Measurements from ENCODE around the gene PLAC9.
"Not testable (repeated sequence)": the region's sequence is repeated elsewhere in the genome, so short reads cannot be mapped to it uniquely, and the experiment has no call there.

PLAC9 gene

DNA sequence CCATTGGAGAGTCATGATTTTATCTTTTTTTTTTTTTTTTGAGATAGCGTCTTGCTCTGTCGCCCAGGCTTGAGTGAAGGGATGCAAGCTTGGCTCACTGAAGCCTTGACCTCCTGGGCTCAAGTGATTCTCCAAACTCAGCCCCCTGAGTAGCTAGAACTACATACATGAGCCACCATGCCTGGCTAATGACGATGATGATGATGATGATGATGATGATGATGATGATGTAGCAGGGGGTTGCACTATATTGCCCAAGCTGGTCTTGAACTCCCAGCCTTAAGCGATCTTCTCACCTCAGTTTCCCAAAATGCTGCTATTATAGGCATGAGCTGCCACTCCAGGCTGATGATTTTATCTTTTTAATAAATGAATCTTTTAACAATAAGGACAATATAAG is 13.9 kb upstream of the PLAC9 start:
- 96% methylated on average over 3 of the region's 4 CpGs for WGBS
- H3K36me3 ChIP-seq (ENCODE audit: insufficient read depth, low read length): no peaks in the 10 kb centered on the region
- H3K4me3 ChIP-seq (ENCODE audit: low read length): no peak overlapping the region
- H3K4me1 ChIP-seq (ENCODE audit: insufficient read depth, low read length): no peaks in the 10 kb centered on the region
- H3K27ac ChIP-seq (ENCODE audit: low read depth, low read length): no peak overlapping the region
- H3K9ac ChIP-seq (ENCODE audit: low read depth, low read length): no peak overlapping the region
- no peaks in the 10 kb centered on the region for H3K9me3 ChIP-seq (ENCODE audit: insufficient read depth, low read depth, low read length)
- no peaks in the 10 kb centered on the region for H3K27me3 ChIP-seq (ENCODE audit: insufficient read depth, low read length)

DNA sequence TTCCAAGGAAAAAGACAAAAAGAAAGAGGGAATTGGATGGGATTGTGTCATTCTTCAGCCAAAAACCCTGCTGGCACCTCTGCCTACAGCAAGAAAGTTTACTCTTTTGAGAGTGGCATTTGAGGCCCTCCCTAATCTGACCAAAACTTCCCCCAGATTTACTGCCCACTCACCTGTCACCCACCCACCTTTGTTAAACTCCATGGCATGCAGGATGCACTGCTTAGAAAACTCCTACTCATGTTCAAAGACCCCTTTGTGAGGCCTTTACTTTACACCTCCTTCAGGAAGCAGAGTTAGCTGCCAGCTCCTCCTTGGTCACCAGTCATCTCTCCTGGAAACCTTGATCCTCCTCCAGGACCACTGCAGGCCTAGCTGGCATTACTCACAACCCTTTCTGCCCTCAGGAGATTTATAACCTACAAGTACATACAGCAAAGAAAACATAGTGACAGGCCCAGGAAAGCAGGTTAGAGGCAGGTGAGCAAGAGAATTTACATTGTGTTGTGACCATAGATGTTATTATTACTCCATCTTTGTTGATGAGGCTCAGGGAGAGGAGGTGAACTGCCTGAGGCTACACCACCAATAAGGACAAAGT is 10.3 kb upstream of the PLAC9 start:
- Histone ChIP-seq H3K4me3 (ENCODE audit: low read length) (no peak overlapping the region), H3K27ac (ENCODE audit: low read depth, low read length) (no peak overlapping the region), H3K27me3 (ENCODE audit: insufficient read depth, low read length) (no peaks in the 10 kb centered on the region), H3K36me3 (ENCODE audit: insufficient read depth, low read length) (no peaks in the 10 kb centered on the region), H3K9ac (ENCODE audit: low read depth, low read length) (no peak overlapping the region), H3K4me1 (ENCODE audit: insufficient read depth, low read length) (no peaks in the 10 kb centered on the region), H3K9me3 (ENCODE audit: insufficient read depth, low read depth, low read length) (no peaks in the 10 kb centered on the region)

DNA sequence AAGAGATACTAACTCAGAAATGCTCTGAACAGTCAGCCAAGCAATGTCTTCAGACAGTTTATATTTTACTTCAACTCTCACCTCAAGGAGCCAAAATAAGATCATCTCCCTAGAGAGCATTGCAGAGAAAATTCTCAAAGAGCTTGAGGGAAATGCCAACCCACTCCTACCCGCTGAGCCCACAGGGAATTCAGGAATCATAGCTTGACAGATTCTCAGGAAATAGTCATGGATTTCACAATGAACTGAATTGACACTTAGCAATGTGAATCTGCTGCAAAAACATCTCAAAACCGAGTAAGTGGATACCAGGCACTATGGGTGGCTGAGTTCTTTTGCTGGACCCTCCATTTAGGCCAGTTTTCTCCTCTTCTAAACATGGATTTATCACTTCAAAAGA is 9.8 kb upstream of the PLAC9 start:
- Histone ChIP-seq H3K36me3 (ENCODE audit: insufficient read depth, low read length) (no peaks in the 10 kb centered on the region), H3K27me3 (ENCODE audit: insufficient read depth, low read length) (no peaks in the 10 kb centered on the region), H3K9me3 (ENCODE audit: insufficient read depth, low read depth, low read length) (no peaks in the 10 kb centered on the region), H3K27ac (ENCODE audit: low read depth, low read length) (no peak overlapping the region), H3K9ac (ENCODE audit: low read depth, low read length) (no peak overlapping the region), H3K4me3 (ENCODE audit: low read length) (no peak overlapping the region), H3K4me1 (ENCODE audit: insufficient read depth, low read length) (no peaks in the 10 kb centered on the region)
- WGBS: 81% methylated on average over 2 of the region's 2 CpGs

DNA sequence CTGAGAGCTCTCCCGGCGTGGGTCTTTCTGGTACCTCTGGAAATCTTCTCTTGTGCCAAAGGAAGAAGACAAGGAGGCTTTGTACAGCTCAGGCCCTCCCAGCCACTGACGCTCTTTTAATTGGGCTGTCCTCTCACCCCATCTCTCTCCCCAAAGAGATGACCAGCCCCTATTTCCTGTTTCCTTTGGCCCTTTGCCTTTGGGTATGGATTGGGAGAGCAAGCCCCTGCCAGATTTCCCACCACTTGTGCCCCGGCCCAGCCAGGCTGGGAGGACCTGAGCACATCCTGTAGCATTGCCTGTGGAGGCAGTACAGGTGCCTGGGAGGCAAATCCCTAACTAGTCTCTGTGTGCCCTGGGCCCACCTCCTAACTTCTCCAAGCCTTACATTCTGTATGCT is 5.7 kb upstream of the PLAC9 start:
- H3K4me3 ChIP-seq (ENCODE audit: low read length): no peak overlapping the region
- H3K9ac ChIP-seq (ENCODE audit: low read depth, low read length): no peak overlapping the region
- H3K27me3 ChIP-seq (ENCODE audit: insufficient read depth, low read length): peaks cover 5% of the 10 kb centered on the region
- H3K4me1 ChIP-seq (ENCODE audit: insufficient read depth, low read length): peaks cover 6% of the 10 kb centered on the region
- no peaks in the 10 kb centered on the region for H3K36me3 ChIP-seq (ENCODE audit: insufficient read depth, low read length)
- H3K27ac ChIP-seq (ENCODE audit: low read depth, low read length): no peak overlapping the region
- WGBS: 89% methylated on average over 4 of the region's 4 CpGs
- H3K9me3 ChIP-seq (ENCODE audit: insufficient read depth, low read depth, low read length): no peaks in the 10 kb centered on the region

DNA sequence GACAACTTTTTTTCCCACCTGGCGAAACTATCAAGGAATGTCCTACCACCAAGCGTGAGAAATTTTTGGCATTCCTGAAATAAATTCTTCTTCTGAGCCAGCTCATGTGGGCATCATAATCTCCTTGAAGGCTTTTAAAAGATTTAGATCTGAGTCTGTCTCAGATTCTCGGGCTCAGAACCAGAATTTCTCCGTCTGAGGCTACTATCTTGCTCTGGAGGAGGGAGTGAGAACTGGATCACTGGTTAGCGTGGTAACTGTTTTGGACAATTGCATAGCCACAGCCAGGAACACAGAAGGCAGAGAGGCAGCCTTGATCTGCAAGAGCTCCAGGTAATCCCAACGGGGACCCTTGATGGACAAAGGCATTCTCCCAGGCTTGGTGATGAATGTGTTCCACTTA is 1.0 kb upstream of the PLAC9 start:
- Histone ChIP-seq H3K36me3 (ENCODE audit: insufficient read depth, low read length) (no peaks in the 10 kb centered on the region), H3K27ac (ENCODE audit: low read depth, low read length) (no peak overlapping the region), H3K4me1 (ENCODE audit: insufficient read depth, low read length) (peaks cover 8% of the 10 kb centered on the region), H3K27me3 (ENCODE audit: insufficient read depth, low read length) (peaks cover 28% of the 10 kb centered on the region), H3K9me3 (ENCODE audit: insufficient read depth, low read depth, low read length) (no peaks in the 10 kb centered on the region), H3K9ac (ENCODE audit: low read depth, low read length) (no peak overlapping the region), H3K4me3 (ENCODE audit: low read length) (no peak overlapping the region)
- WGBS: 53% methylated on average over 6 of the region's 6 CpGs

DNA sequence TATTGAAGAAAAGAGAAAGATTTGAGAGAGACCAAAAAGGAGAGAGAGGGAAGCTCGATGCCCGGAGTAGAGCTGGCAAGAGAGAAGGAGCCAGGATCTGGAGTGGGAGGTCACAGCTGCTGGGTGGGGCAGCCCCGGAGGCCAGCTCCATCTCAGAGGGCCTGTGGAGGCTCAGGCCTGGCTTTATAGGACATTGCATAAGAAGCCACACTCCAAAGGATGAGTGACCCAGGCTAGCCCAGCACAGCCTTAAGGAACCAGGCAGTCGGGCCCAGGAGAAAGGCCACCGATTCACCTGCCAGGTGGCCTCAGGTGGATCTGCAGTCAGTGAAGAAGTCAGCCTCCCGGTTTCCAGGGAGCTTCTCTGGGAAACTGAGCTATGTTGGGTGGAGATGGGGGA is 676 bp downstream of the PLAC9 start:
- Histone ChIP-seq H3K9me3 (ENCODE audit: insufficient read depth, low read depth, low read length) (no peaks in the 10 kb centered on the region), H3K4me1 (ENCODE audit: insufficient read depth, low read length) (peaks cover 8% of the 10 kb centered on the region), H3K27ac (ENCODE audit: low read depth, low read length) (no peak overlapping the region), H3K4me3 (ENCODE audit: low read length) (peak overlapping the region; percentile 62), H3K27me3 (ENCODE audit: insufficient read depth, low read length) (peaks cover 28% of the 10 kb centered on the region), H3K9ac (ENCODE audit: low read depth, low read length) (no peak overlapping the region; the same call in 1 of the 2 replicates), H3K36me3 (ENCODE audit: insufficient read depth, low read length) (no peaks in the 10 kb centered on the region)
- 76% methylated on average over 6 of the region's 6 CpGs for WGBS

DNA sequence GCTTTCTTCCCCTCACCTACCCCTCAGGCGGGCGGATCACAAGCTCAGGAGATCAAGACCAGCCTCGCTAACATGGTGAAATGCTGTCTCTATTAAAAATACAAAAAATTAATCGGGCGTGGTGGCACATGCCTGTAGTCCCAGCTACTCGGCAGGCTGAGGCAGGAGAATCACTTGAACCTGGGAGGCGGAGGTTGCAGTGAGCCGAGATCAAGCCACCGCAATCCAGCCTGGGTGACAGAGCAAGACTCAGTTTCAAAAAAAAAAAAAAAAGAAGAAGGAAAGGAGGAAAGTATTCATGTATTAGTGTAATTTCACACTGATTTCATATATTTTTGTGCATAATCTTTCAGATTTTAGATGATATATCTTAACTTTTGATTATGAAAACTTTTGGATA is 1.2 kb downstream of the PLAC9 start:
- 93% methylated on average over 9 of the region's 9 CpGs for WGBS
- H3K4me3 ChIP-seq (ENCODE audit: low read length); H3K9ac ChIP-seq (ENCODE audit: low read depth, low read length); H3K27ac ChIP-seq (ENCODE audit: low read depth, low read length); H3K4me1 ChIP-seq (ENCODE audit: insufficient read depth, low read length); H3K36me3 ChIP-seq (ENCODE audit: insufficient read depth, low read length); H3K9me3 ChIP-seq (ENCODE audit: insufficient read depth, low read depth, low read length): not testable (repeated sequence)
- H3K27me3 ChIP-seq (ENCODE audit: insufficient read depth, low read length): peaks cover 28% of the 10 kb centered on the region

DNA sequence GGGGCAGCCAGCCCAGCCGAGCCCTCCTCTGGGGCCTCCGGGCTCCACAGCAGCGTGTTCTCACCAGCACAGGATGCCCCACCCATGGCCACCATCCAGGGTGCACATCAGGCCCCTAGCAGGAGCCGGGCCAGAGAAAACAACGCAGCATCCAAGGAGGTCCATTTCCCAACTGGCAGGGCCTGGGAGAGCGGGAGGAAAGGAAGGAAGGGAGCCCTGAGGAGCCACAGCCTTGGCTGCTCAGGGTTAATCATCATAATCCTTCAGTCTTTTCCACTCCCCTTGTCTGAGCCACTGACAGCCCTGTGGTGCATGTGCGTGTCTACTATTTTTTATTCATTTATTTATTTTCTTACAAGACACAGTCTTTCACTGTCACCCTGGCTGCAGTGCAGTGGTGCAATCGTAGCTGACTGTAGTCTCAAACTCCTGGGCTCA is 3.6 kb downstream of the PLAC9 start:
- Histone ChIP-seq H3K4me3 (ENCODE audit: low read length) (no peak overlapping the region), H3K9ac (ENCODE audit: low read depth, low read length) (no peak overlapping the region; the same call in 1 of the 2 replicates), H3K9me3 (ENCODE audit: insufficient read depth, low read depth, low read length) (no peaks in the 10 kb centered on the region), H3K36me3 (ENCODE audit: insufficient read depth, low read length) (no peaks in the 10 kb centered on the region), H3K27me3 (ENCODE audit: insufficient read depth, low read length) (peaks cover 28% of the 10 kb centered on the region), H3K27ac (ENCODE audit: low read depth, low read length) (no peak overlapping the region), H3K4me1 (ENCODE audit: insufficient read depth, low read length) (peaks cover 8% of the 10 kb centered on the region)
- WGBS: 92% methylated on average over 8 of the region's 8 CpGs

DNA sequence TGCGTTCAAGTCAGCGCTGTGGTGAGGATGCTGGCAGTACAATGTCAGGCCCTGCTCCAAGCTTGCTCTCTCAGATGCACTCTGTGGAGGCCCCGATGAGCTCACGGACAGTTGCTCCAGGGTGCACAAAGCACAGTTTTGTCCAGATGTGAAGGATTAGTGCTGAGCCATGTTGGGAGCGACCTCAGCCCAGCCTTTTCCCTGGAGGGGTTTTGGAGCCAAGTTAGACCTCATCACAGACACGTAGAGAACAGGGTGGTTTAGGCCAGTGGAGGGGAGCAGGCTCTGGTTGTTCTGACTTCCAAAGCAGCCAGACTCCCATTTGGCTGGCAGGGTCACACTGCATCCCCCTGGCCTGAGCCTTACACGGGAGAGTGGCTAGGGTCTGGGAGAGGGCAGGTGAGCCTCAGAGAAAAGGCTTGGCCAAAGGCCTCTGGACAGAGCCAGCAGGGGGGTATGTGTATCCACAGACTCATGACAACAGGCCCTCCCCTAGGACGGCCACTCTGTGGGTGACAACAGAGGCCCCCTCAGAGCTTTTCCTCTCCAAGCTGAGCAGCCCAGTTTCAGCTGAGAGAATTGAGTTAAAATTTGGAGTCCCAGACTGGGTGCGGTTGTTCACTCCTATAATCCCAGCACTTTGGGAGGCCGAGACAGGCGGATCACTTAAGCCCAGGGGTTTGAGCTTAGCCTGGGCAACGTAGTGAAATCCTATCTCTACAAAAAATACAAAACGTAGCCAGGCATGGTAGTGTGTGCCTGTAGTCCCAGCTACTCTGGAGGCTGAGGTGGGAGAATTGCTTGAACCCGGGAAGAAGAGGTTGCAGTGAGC is 4.7 kb downstream of the PLAC9 start:
- Histone ChIP-seq H3K9ac (ENCODE audit: low read depth, low read length) (no peak overlapping the region), H3K4me3 (ENCODE audit: low read length) (no peak overlapping the region), H3K27me3 (ENCODE audit: insufficient read depth, low read length) (peaks cover 19% of the 10 kb centered on the region), H3K9me3 (ENCODE audit: insufficient read depth, low read depth, low read length) (no peaks in the 10 kb centered on the region), H3K4me1 (ENCODE audit: insufficient read depth, low read length) (no peaks in the 10 kb centered on the region; the same call in 1 of the 2 replicates), H3K36me3 (ENCODE audit: insufficient read depth, low read length) (no peaks in the 10 kb centered on the region), H3K27ac (ENCODE audit: low read depth, low read length) (no peak overlapping the region)
- 90% methylated on average over 14 of the region's 14 CpGs for WGBS

DNA sequence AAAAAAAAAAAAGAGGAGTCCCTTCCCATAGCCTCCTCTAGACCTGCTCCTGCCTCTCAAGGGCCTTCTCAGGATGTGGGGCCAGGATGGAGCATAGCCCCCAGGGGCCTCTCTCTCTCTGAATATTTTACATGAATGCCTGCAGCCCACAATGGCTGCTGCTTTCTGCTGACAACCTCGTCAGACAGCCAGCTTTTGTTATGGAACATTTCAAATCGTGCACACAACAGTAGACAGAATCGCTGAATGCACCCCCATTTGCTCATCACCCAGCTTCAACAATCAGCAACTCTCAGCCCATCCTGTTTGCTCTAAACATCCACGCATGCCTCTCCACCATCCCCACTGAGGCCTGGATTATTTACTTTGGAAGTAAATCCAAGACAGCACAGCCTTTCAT is 5.4 kb downstream of the PLAC9 start:
- no peaks in the 10 kb centered on the region; the same call in 1 of the 2 replicates for H3K4me1 ChIP-seq (ENCODE audit: insufficient read depth, low read length)
- WGBS: 67% methylated on average over 4 of the region's 4 CpGs
- no peak overlapping the region for H3K4me3 ChIP-seq (ENCODE audit: low read length)
- no peak overlapping the region for H3K27ac ChIP-seq (ENCODE audit: low read depth, low read length)
- peaks cover 12% of the 10 kb centered on the region for H3K27me3 ChIP-seq (ENCODE audit: insufficient read depth, low read length)
- no peak overlapping the region for H3K9ac ChIP-seq (ENCODE audit: low read depth, low read length)
- H3K9me3 ChIP-seq (ENCODE audit: insufficient read depth, low read depth, low read length): no peaks in the 10 kb centered on the region
- no peaks in the 10 kb centered on the region for H3K36me3 ChIP-seq (ENCODE audit: insufficient read depth, low read length)

DNA sequence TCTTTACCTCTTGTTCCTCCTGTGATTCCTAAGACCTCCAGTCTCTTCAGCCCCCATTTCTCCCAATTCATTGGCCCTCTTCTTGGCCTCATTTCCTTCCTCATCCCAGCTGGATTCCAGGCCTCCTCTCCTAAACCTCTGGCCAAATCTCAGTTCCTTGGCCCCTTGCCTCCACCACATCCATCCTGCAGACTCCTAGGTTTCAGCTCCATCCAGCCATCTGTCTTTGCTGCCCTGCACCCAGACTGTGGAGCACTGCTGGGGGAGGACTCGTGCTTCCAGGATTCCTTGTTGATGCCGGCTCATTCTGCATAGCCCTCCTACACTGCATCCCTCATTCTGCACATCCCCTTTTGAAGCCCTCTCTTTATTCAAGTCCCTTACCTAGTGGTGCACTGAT is 6.7 kb downstream of the PLAC9 start:
- peaks cover 4% of the 10 kb centered on the region for H3K27me3 ChIP-seq (ENCODE audit: insufficient read depth, low read length)
- H3K9me3 ChIP-seq (ENCODE audit: insufficient read depth, low read depth, low read length): no peaks in the 10 kb centered on the region
- no peaks in the 10 kb centered on the region for H3K36me3 ChIP-seq (ENCODE audit: insufficient read depth, low read length)
- WGBS: 91% methylated on average over 2 of the region's 2 CpGs
- no peak overlapping the region for H3K4me3 ChIP-seq (ENCODE audit: low read length)
- H3K4me1 ChIP-seq (ENCODE audit: insufficient read depth, low read length): no peaks in the 10 kb centered on the region
- no peak overlapping the region for H3K27ac ChIP-seq (ENCODE audit: low read depth, low read length)
- H3K9ac ChIP-seq (ENCODE audit: low read depth, low read length): no peak overlapping the region
